ENCODE results near the gene ANGPTL4. TPM values are rescaled to one million over a fixed set of nuclear protein-coding genes. Genes with fewer than 3 reads are reported as not detected.

The ANGPTL4 gene
- total and polyA plus RNA-seq, 2 of the 13 experiments (the other 11 are each of a cell fraction or from before 2014, with no cell fraction given) = 0.80 to 21.7 TPM

DNA sequence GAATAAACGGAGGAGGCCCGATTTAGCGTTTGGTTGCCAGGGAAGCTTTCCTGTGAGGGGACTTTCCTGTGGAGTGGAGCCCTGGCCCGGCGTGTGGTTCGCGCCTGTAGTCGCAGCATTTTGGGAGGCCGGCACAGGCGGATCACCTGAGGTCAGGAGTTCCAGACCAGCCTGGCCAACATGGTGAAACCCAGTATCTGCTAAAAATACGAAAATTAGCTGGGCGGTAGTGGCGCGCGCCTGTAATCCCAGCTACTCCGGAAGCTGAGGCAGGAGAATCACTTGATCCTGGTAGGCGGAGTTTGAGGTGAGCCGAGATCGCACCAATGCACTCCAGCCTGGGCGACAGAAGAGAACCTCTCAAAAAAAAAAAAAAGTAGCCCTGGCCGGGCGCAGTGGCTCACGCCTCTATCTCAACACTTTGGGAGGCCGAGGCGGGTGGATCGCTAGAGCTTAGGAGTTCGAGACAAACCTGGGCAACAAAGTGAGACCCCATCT is 27.8 kb upstream of the ANGPTL4 start:
- DNase-seq (ENCODE audit: low spot score) (no peak), ATAC-seq (no peak), FAIRE-seq (no peak)
- Histone ChIP-seq H3K4me2 (ENCODE audit: low read depth, low read length) (no peak overlapping the region), H3K79me2 (ENCODE audit: insufficient read depth, low read length) (no peaks in the 10 kb centered on the region), H2AFZ (ENCODE audit: low read length) (no peak overlapping the region), H3K4me3 (replicated peaks in 1 of 3; ENCODE audit: insufficient read depth in 1 of 3, low read depth in 2 of 3, low read length in 3 of 3) (0 out of 6 replicates have a peak overlapping the region, but pooled peaks of 1 of the 3 experiments have one; percentile 65), H3K9ac (ENCODE audit: insufficient read depth, low read depth, low read length) (no peak overlapping the region), H3K27ac (ENCODE audit: extremely low read length, insufficient read depth, low read length) (no peak overlapping the region), H3K27me3 (ENCODE audit: control insufficient read depth in 1 of 2, insufficient read depth in 2 of 2, low read length in 2 of 2) (peaks cover 9 to 49% of the 10 kb centered on the region in 2 experiments), H3K36me3 (replicated peaks in 1 of 2; ENCODE audit: control insufficient read depth in 1 of 2, insufficient read depth in 2 of 2, low read length in 2 of 2) (no peaks in the 10 kb centered on the region), H4K20me1 (ENCODE audit: insufficient read depth, low read length) (no peaks in the 10 kb centered on the region), H3K9me3 (ENCODE audit: low read length) (no peaks in the 10 kb centered on the region), H3K4me1 (ENCODE audit: insufficient read depth, low read length) (peaks cover 58% of the 10 kb centered on the region)
- CTCF ChIA-PET (ENCODE audit: low intra/inter-chr PET ratio, low total read pairs) = no interaction called here
- BruUV-seq (replicated peaks) = no TSS peak
- POLR2A ChIA-PET = interaction anchor here (0.9 kb wide), 1 partner anchor 88 kb away, joined by 3 read pairs; no protein-coding TSS in a partner anchor
- in situ Hi-C loops (cut with HindIII; ENCODE audit: extremely low pct_ligation_motif_present, low pct_unique_long_range_greater_than_20kb) = no loop called here
- 50% methylated on average over 27 of the region's 27 CpGs for WGBS (ENCODE audit: low lambda C conversion rate)
- intact Hi-C loops (cut with micrococcal nuclease; ENCODE audit: unreplicated experiment) = no loop called here
- TF ChIP-seq ZNF660 (CRISPR knock-in tag; IDR thresholded peaks at IDR 0.05; ENCODE audit: borderline replicate concordance, low read depth) (no peak), AHR (CRISPR knock-in tag; IDR thresholded peaks at IDR 0.05) (no peak), RFXAP (CRISPR knock-in tag; IDR thresholded peaks at IDR 0.05; ENCODE audit: borderline replicate concordance) (no peak)
- TF ChIP-seq, protein P1, sequence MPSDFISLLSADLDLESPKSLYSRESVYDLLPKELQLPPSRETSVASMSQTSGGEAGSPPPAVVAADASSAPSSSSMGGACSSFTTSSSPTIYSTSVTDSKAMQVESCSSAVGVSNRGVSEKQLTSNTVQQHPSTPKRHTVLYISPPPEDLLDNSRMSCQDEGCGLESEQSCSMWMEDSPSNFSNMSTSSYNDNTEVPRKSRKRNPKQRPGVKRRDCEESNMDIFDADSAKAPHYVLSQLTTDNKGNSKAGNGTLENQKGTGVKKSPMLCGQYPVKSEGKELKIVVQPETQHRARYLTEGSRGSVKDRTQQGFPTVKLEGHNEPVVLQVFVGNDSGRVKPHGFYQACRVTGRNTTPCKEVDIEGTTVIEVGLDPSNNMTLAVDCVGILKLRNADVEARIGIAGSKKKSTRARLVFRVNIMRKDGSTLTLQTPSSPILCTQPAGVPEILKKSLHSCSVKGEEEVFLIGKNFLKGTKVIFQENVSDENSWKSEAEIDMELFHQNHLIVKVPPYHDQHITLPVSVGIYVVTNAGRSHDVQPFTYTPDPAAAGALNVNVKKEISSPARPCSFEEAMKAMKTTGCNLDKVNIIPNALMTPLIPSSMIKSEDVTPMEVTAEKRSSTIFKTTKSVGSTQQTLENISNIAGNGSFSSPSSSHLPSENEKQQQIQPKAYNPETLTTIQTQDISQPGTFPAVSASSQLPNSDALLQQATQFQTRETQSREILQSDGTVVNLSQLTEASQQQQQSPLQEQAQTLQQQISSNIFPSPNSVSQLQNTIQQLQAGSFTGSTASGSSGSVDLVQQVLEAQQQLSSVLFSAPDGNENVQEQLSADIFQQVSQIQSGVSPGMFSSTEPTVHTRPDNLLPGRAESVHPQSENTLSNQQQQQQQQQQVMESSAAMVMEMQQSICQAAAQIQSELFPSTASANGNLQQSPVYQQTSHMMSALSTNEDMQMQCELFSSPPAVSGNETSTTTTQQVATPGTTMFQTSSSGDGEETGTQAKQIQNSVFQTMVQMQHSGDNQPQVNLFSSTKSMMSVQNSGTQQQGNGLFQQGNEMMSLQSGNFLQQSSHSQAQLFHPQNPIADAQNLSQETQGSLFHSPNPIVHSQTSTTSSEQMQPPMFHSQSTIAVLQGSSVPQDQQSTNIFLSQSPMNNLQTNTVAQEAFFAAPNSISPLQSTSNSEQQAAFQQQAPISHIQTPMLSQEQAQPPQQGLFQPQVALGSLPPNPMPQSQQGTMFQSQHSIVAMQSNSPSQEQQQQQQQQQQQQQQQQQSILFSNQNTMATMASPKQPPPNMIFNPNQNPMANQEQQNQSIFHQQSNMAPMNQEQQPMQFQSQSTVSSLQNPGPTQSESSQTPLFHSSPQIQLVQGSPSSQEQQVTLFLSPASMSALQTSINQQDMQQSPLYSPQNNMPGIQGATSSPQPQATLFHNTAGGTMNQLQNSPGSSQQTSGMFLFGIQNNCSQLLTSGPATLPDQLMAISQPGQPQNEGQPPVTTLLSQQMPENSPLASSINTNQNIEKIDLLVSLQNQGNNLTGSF (CRISPR knock-in tag; IDR thresholded peaks at IDR 0.05) = no peak
- TF ChIP-seq, protein P2, sequence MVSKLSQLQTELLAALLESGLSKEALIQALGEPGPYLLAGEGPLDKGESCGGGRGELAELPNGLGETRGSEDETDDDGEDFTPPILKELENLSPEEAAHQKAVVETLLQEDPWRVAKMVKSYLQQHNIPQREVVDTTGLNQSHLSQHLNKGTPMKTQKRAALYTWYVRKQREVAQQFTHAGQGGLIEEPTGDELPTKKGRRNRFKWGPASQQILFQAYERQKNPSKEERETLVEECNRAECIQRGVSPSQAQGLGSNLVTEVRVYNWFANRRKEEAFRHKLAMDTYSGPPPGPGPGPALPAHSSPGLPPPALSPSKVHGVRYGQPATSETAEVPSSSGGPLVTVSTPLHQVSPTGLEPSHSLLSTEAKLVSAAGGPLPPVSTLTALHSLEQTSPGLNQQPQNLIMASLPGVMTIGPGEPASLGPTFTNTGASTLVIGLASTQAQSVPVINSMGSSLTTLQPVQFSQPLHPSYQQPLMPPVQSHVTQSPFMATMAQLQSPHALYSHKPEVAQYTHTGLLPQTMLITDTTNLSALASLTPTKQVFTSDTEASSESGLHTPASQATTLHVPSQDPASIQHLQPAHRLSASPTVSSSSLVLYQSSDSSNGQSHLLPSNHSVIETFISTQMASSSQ (IDR thresholded peaks at IDR 0.05; ENCODE audit: low read depth) = no peak
- TF ChIP-seq, protein P2 (CRISPR knock-in tag; IDR thresholded peaks at IDR 0.05; ENCODE audit: borderline replicate concordance) = no peak
- TF ChIP-seq, protein P3, sequence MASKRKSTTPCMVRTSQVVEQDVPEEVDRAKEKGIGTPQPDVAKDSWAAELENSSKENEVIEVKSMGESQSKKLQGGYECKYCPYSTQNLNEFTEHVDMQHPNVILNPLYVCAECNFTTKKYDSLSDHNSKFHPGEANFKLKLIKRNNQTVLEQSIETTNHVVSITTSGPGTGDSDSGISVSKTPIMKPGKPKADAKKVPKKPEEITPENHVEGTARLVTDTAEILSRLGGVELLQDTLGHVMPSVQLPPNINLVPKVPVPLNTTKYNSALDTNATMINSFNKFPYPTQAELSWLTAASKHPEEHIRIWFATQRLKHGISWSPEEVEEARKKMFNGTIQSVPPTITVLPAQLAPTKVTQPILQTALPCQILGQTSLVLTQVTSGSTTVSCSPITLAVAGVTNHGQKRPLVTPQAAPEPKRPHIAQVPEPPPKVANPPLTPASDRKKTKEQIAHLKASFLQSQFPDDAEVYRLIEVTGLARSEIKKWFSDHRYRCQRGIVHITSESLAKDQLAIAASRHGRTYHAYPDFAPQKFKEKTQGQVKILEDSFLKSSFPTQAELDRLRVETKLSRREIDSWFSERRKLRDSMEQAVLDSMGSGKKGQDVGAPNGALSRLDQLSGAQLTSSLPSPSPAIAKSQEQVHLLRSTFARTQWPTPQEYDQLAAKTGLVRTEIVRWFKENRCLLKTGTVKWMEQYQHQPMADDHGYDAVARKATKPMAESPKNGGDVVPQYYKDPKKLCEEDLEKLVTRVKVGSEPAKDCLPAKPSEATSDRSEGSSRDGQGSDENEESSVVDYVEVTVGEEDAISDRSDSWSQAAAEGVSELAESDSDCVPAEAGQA (IDR thresholded peaks at IDR 0.05; ENCODE audit: low read depth) = no peak
- TF ChIP-seq, protein P3 (CRISPR knock-in tag; IDR thresholded peaks at IDR 0.05; ENCODE audit: borderline replicate concordance) = no peak
